Suprapubic skin (tissue), 4 donors: ENCODE data around the gene SRSF6. TPM values are rescaled to one million over a fixed set of nuclear protein-coding genes. Genes with fewer than 3 reads are reported as not detected.
"Not testable (repeated sequence)": the region's sequence is repeated elsewhere in the genome, so short reads cannot be mapped to it uniquely, and the experiment has no call there.

ENCODE experiments used
- DNase-seq, 2 donors: peaks; one replicate each; pipeline ENCODE4 v3.0.0-alpha.2; 2019; ENCODE audit warnings: low spot score in 2 of 2
- H3K27ac ChIP-seq: fragments of 200-600 bp; sonication (generic); one replicate; pipeline ENCODE4 v1.5.1; 2019
- H3K27me3 ChIP-seq: fragments of 200-600 bp; sonication (generic); one replicate; pipeline ENCODE4 v1.5.1; 2019
- H3K36me3 ChIP-seq: fragments of 200-600 bp; sonication (generic); one replicate; pipeline ENCODE4 v1.5.1; 2019
- H3K4me1 ChIP-seq: fragments of 200-600 bp; sonication (generic); one replicate; pipeline ENCODE4 v1.5.1; 2019
- H3K4me3 ChIP-seq: fragments of 200-600 bp; sonication (generic); one replicate; pipeline ENCODE4 v1.5.1; 2019; ENCODE audit warnings: mild to moderate bottlenecking
- H3K9me3 ChIP-seq: fragments of 200-600 bp; sonication (generic); one replicate; pipeline ENCODE4 v1.5.1; 2019
- CTCF ChIP-seq, 2 donors: fragments of 200-600 bp in 1 of 2; fragments of 450-650 bp in 1 of 2; sonication (generic) in 1 of 2; IDR thresholded peaks; one replicate each; pipeline ENCODE4 v1.5.1; 2016 to 2019; ENCODE audit warnings: antibody characterized with exemption in 2 of 2, mild to moderate bottlenecking in 1 of 2, moderate library complexity in 1 of 2
- EP300 ChIP-seq: sonication (generic); formaldehyde crosslinking; IDR thresholded peaks from one replicate; pipeline ENCODE4 v1.6.1; 2017; ENCODE audit warnings: antibody characterized with exemption
- POLR2A ChIP-seq, 2 donors: fragments of 450-650 bp; IDR thresholded peaks; one replicate each; pipeline ENCODE4 v1.6.1; 2017; ENCODE audit warnings: antibody characterized with exemption in 2 of 2, mild to moderate bottlenecking in 2 of 2, moderate library complexity in 2 of 2
- POLR2AphosphoS5 ChIP-seq, 3 donors: sonication (generic); formaldehyde crosslinking; IDR thresholded peaks; one replicate each; pipeline ENCODE4 v1.6.1; 2017; ENCODE audit warnings: antibody characterized with exemption in 3 of 3
- WGBS: methylation state at CpG from one replicate; pipeline ENCODE4 v1.1.5; 2018; 5-methylcytosine and 5-hydroxymethylcytosine counted together
- total RNA-seq, 4 donors: library from RNA; depleted of rRNA; stranded (reverse); fragments of >200 nt; gene quantifications; one replicate each; pipeline ENCODE4 v1.1.0, GENCODE V29; 2016

Gene SRSF6
- total RNA-seq, 4 donors from 2014 or later: 64.7 to 92.7 (median 77.6) TPM

- 65% methylated on average over 9 of the region's 9 CpGs for WGBS
Observed at GRCh38 chr20:43444107-43444506, 13.6 kb upstream of the SRSF6 start.

GRCh38 chr20:43446361-43446879, 11.3 kb upstream of the SRSF6 start:
- Histone ChIP-seq H3K4me1 (no peaks in the 10 kb centered on the region), H3K27me3 (peaks cover 55% of the 10 kb centered on the region), H3K9me3 (no peaks in the 10 kb centered on the region), H3K4me3 (no peak overlapping the region), H3K27ac (no peak overlapping the region), H3K36me3 (no peaks in the 10 kb centered on the region)
- 72% methylated on average over 6 of the region's 6 CpGs for WGBS
- TF ChIP-seq POLR2AphosphoS5 (IDR thresholded peaks at IDR 0.05) (no peak), CTCF (IDR thresholded peaks at IDR 0.05) (no peak), EP300 (no peak), POLR2A (IDR thresholded peaks at IDR 0.05) (no peak)
- peak in 1 of 2 donors; percentile 41 for DNase-seq

More at GRCh38 chr20:43444107-43444506, 13.6 kb upstream of the SRSF6 start:
- Histone ChIP-seq H3K27me3 (peaks cover 39% of the 10 kb centered on the region), H3K4me1 (no peaks in the 10 kb centered on the region), H3K4me3 (no peak overlapping the region), H3K9me3 (no peaks in the 10 kb centered on the region), H3K27ac (no peak overlapping the region), H3K36me3 (no peaks in the 10 kb centered on the region)
- TF ChIP-seq POLR2A (IDR thresholded peaks at IDR 0.05): no peak
- TF ChIP-seq CTCF (IDR thresholded peaks at IDR 0.05): no peak
- TF ChIP-seq POLR2AphosphoS5 (IDR thresholded peaks at IDR 0.05): no peak
- no peak for TF ChIP-seq EP300
- DNase-seq: no peak

- H3K27ac ChIP-seq, H3K9me3 ChIP-seq, H3K36me3 ChIP-seq, H3K4me1 ChIP-seq, H3K4me3 ChIP-seq: not testable (repeated sequence)
- 13% methylated on average over 4 of the region's 4 CpGs for WGBS
- H3K27me3 ChIP-seq: peaks cover 49% of the 10 kb centered on the region
- DNase-seq: peak in 1 of 2 donors; percentile 53
Observed at GRCh38 chr20:43448431-43448747, 9.3 kb upstream of the SRSF6 start.

- Histone ChIP-seq H3K9me3 (no peaks in the 10 kb centered on the region), H3K36me3 (no peaks in the 10 kb centered on the region), H3K4me1 (no peaks in the 10 kb centered on the region), H3K4me3 (no peak overlapping the region), H3K27me3 (peaks cover 48% of the 10 kb centered on the region), H3K27ac (no peak overlapping the region)
- peak in 1 of 2 donors; percentile 45 for DNase-seq
- 35% methylated on average over 9 of the region's 9 CpGs for WGBS
- TF ChIP-seq POLR2A (IDR thresholded peaks at IDR 0.05) (no peak), POLR2AphosphoS5 (IDR thresholded peaks at IDR 0.05) (no peak), EP300 (no peak), CTCF (IDR thresholded peaks at IDR 0.05) (peak; percentile 43 to 57)
Observed at GRCh38 chr20:43448748-43449535, 8.8 kb upstream of the SRSF6 start.

- Histone ChIP-seq H3K4me1 (no peaks in the 10 kb centered on the region), H3K27me3 (peaks cover 36% of the 10 kb centered on the region), H3K9me3 (no peaks in the 10 kb centered on the region), H3K27ac (no peak overlapping the region), H3K36me3 (no peaks in the 10 kb centered on the region), H3K4me3 (no peak overlapping the region)
- 47% methylated on average over 14 of the region's 14 CpGs for WGBS
- no peak for TF ChIP-seq POLR2A (IDR thresholded peaks at IDR 0.05)
- no peak for DNase-seq
Observed at GRCh38 chr20:43450841-43451799, 6.6 kb upstream of the SRSF6 start.
